ENCODE measurements around the gene PALLD.

- TF ChIP-seq CTCF (IDR thresholded peaks at IDR 0.05) (no peak), POLR2A (IDR thresholded peaks at IDR 0.05) (no peak), EP300 (IDR thresholded peaks at IDR 0.05) (no peak)
Observed at GRCh38 chr4:168475745-168476144, 21.1 kb upstream of the PALLD start.

All from suprapubic skin (tissue), 3 donors.